Superior temporal gyrus (tissue), 1 donor: Measurements from ENCODE around the gene FPR2.
"Not testable (repeated sequence)": the region's sequence is repeated elsewhere in the genome, so short reads cannot be mapped to it uniquely, and the experiment has no call there.

Experiments
- DNase-seq: peaks from one replicate; pipeline ENCODE4 v3.0.0-alpha.2; 2016; ENCODE audit errors: extremely low spot score

FPR2 gene

DNA sequence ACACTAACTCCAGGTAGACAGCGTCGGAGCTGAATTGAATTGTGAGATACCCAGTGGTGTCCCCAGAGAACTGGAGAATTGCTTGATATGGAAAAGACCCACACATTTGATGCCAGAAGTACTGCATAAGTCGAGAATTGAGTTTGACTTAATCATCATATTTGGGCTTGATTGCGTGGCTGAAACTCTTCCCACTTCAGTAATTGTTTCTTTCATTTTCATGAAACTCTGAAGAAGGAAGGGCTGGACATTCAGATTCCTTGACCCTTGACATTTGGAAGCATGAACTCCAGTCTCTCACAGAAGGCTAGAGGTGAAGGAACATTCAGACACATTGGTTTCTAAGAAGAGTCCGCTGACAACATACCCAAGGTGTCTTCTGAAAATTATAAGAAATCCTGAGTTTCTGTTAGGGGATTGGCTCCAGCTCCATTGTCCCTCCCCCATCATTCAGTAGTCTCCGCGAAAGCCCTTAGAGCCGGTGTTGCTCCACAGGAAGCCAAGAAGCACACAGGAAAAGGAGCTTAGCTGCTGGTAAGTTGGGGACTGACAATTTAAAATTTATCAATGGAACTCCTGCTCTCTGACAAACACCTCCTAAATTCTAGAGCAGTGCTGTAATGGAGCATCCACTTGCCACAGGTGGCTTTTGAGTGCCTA lies at the start of gene FPR2:
TSS of gene FPR2 (plus strand) at position 484 of the 660 bp plus-strand sequence. CDS start 7,479 bp downstream, outside the sequence.
- no peak for DNase-seq

DNA sequence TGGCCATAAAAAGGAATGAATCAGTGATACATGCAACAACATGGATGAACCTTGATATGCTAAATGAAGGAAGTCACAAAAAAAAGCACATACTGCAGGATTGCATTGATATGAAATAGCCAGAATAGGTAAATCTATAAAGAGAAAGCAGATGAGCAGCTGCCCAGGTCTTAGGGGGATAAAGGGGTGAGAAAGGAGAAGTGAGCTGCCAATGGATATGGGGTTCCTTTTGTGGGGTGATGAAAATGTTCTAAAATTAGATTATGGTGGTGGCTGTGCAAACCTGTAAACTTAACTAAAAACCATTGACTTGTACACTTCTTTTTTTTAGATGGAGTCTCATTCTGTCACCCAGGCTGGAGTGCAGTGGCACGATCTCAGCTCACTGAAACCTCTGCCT lies 49.3 kb upstream of the FPR2 start:
- no peak for DNase-seq

DNA sequence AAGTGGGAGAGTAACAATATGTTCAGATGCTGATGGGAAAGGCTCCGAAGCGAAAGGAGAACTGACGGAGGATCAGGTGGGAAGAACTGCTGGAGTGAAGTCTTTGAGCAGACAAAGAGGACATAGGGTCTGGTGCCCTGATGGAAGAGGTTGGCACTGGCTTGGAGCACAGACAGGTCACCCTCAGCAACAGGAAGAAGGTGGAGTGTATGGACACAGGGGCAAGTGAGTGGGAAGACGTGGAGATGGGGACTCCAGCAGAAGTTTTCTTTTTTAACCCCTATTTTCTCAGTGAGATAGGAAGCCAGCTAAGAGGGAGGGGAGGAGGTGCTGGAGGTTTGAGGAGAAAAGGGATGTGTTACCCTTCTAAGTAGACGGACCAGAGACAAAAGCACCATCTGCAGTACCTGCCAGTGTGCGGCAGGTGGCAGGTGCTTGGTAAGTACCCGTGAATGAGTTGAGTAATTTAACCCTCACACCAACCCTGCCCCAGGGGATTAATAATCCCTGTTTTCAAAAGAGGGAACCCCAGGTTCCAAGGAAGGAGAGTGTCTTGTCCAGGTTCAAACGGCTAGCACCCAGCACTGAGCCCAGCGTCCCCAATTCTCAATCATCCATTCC lies 48.4 kb upstream of the FPR2 start:
- no peak for DNase-seq

- no peak for DNase-seq
These were observed 47.4 kb upstream of the FPR2 start for GRCh38 chr19:51713319-51714285.

DNA sequence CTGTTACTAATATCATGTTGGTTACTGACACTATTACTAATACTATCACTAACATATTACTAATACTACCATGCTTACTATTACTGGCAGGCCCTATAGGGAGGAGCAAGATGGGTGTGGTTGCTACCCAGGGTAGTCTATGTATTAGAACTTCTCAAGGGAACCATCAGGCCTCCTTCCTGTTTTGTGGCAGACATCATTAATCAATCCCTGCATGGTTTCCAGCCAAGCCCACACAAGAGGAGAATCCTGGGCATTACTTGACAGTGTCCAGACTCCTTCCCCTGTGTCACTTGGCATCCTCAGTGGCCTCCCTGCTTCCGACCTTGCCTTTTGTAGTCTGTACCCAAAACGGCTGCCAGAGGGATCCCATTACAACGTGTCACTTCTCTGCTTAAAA lies 46.1 kb upstream of the FPR2 start:
- no peak for DNase-seq

DNA sequence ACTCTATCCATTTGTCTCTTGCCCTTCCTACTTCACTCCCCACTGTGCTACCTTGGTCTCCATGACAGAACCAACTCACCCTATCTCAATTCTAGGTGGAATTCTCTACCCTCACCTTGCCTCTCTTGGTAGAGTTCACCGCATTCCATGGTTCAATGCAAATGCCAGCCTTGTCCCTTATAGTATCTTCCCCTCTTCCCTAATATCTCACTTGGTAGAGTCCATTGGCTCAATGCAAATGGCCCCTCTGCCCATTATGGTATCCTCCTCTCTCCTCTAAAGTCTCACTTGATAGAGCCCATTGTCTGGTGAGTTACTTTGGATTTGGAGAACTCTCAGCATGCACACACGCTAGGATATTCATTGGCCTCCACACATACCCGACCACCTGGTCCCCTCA lies 45.1 kb upstream of the FPR2 start:
- no peak for DNase-seq

DNA sequence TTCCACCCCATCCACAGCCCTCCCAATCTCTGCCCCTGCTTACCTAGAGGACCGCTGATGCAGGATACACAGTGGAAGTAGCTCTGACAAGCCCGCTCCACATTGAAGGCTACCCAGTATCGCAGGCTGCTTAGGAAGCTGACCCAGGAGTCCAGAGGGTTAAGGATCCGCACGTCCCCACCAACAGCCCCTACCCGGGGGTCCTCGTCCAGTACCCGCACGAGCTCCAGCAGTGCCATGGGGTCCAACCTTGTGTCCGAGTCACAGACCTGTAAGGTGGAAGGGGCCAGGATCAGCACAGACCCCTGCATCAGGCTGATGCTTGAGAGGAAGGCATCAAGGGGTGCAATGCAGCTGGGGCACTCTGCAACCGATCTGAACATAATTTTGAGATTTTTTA lies 44.1 kb upstream of the FPR2 start:
- DNase-seq, result no peak

DNA sequence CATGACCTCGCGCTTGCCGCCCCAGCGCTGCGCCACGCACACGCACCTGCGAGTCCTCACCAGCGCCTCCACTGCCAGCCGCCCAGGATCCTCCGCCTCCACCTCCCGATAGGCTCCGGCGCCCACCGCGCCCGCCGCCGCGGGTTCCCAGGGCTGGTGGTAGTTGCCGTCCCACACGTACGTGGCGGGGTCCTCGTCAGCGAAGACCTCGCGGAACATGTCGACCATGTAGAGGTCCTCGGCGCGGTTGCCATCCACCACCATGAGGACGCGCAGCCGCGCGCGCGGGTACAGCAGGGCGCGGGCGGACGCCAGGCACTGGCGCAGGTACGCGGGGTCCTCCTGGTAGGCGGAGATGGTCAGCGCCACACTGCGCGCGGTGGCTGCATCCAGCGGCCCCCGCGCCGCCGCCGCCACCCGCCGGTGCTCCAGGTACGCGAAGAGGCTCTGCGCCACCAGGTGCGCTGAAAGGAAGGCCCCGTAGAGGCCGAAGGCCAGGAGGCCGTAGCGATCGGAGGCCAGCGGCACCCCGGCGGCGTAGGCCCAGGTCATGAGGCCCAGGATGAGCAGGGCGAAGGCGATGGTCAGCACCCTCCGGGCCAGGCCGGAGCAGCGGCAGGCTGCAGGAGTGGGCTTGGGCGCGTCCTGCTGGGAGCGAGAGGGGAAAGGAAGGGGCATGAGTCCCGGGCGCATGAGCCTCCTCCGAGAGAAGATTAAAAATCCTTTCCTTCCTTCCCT lies 41.6 kb upstream of the FPR2 start:
- DNase-seq, result no peak

DNA sequence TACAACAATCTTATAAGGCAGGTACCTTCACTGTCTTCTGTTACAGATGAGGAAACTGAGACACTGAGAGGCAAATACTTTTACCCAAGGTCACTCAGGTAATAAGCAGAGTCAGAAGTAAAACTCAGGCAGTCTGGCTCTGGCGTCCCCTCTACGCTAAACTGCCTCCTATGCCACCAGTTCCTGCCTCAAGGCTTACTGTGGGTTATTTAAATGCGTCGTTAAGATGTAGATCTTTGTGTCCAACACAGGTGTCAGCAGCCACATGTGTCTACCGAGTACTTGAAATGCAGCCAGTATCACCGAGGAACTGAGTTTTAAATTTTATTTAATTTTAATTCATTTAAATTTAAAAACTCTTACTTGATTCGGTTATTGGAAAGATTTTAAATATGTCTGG lies 39.1 kb upstream of the FPR2 start:
- DNase-seq, result no peak

DNA sequence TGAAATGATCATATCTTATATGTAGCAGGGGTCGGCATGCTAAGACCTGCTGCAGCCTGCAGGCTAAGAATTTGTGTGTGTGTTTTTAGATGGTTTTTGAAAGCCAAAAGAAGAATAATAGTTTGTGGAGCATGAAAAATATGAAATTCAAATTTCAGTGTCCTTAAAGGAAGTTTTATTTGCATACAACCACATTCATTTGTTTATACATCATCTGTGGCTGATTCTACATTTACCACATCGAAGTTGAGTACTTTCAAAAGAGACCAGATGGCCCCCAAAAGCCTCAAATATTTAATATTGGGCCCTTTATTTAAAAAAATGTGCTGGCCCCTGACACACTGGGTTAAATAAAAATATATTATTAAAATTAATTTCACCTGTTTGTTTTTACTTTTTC lies 38.5 kb upstream of the FPR2 start:
- no peak for DNase-seq

DNA sequence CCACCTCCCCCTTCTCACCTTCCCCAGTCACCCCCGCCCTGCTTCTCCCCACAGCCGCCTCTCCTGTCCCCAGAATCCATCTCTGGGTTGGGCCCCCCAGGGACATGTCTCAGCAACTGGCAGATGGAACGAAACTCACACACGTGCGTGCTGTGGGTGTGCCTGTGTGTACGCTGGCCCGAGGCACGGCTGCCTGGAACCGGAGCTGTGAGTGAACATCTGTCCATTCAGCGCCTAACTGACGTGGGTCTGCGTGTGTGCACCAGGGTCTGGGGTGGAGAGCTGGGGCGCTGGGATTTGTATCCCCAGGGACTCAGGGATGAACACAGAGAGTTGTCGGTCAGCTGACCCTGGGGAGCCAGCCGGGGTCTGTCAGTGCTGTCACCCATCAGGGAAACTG lies 36.4 kb upstream of the FPR2 start:
- no peak for DNase-seq

- peak; percentile 80 for DNase-seq
These were observed 34.9 kb upstream of the FPR2 start for GRCh38 chr19:51726049-51726448.

DNA sequence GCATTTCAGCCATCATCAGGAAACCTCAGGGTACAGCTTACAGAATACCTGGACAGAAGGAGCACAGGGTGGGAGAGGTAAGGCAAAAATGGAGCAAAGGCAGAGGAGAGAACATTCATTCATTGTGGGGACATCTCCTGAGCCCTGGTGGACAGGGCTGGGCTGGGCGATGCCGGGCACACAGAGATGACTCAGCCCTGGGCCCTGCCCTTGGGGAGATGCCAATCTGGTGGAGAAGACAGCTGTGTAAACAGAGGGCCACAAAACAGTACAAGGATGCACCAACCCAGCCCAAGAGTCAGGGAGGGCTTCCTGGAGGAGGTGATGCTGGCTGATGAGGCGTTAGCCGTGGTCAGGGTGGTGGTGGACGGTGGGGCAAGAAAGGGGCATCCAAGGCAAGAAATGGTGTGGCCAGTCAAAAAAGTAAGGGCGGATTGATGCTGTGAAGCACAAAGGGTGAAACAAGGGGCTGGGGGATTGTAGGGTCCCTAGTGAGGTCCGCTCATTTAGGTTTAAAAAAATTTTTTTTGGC lies 33.6 kb upstream of the FPR2 start:
- DNase-seq, result no peak

GRCh38 chr19:51729781-51730180 lies 31.2 kb upstream of the FPR2 start:
- DNase-seq, result no peak

DNA sequence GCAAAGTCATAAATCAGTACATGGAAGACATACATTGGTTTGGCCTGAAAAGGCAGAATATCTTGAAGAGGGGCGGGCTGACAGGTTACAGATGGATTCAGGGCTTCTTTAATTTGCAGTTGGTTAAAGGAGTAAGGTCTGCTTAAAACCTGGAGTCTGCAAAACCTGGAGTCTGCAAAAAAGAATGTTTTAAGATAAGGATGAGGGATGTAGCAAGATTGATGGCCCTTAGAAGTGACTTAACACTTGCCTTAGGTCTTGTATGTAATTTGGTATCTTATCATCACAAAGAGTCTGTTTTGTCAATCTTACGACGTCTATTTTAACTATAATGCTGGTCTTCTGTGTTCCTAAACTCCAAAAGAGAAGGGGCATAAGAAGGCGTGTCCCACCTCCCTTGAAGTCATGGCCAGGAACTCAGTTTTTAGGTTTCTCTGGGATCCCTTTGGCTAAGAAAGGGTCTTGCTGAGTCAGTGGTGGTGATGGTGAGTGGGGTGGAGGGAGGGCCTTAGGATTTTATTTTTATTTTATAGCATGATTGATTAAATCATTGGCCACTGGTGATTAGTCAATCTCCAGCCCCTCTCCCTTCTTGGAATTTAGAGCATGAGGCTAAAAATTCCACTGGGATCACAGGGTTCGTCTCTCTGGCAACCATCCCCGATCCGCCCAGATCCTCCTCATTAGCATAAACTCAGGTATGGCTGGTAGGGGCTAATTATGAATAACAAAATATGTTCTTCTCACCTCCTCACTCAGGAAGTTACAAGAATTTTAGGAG lies 27.0 kb upstream of the FPR2 start:
- no peak for DNase-seq

DNA sequence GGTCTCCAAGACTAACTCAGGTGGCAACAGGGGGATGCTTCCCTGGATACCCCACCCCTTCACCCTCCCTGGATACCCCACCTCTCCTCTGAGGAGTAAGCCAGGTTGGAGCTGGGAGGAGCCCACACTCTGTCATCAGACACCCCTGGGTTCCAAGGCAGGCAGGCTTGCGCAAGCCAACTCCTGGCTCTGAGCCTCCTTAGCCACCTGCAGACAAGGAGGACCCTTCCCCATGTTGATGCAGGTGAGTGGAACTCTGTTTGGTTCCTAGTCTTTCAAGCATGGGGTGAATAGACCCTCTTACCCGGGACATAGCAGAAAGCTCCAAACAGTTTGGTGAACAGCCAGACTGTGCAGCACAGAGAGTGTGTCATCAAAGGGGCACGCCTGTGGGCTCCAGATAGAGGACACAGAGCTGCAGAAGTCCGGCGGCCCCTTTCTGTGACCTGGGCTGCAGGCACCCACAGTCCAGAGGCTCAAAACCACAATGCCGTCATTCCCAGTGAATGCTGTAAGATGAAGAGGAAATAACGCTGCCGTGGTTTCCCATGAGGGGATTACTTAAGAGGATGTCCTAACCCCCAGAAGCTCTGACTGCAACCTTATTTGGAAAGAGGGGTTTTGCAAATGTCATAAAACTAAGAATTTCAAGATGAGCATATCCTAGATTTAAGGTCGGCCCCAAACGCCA lies 25.1 kb upstream of the FPR2 start:
- DNase-seq, result no peak

GRCh38 chr19:51737389-51737788 lies 23.6 kb upstream of the FPR2 start:
- DNase-seq, result no peak

- no peak for DNase-seq
These were observed 23.1 kb upstream of the FPR2 start for GRCh38 chr19:51737924-51738323.

DNA sequence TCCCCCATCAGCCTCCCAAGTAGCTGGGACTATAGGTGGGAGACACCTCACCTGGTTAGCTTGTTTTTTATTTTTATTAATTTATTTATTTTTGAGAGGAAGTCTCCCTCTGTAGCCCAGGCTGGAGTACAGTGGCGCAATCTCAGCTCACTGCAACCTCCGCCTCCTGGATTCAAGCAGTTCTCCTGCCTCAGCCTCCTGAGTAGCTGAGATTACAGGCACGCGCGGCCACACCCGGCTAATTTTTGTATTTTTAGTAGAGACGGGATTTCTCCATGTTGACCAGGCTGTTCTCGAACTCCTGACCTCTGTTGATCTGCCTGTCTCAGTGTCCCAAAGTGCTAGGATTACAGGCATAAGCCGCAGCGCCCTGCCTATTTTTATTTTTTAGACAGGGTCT lies 22.5 kb upstream of the FPR2 start:
- not testable (repeated sequence) for DNase-seq

GRCh38 chr19:51739466-51740213 lies 21.3 kb upstream of the FPR2 start:
- no peak for DNase-seq
